WTC11 (cell line): ENCODE measurements around the gene SLC6A9. TPM values are rescaled to one million over a fixed set of nuclear protein-coding genes. Genes with fewer than 3 reads are reported as not detected.

Source experiments
- ATAC-seq: fragments of 200-7000 bp; cut with Tn5 transposase; 2 replicates; pipeline ENCODE4 v1.10.0; 2021; ENCODE audit warnings: mild to moderate bottlenecking, moderate library complexity
- CTCF ChIA-PET: fragments of 300-600 bp; sonication (Branson Sonifier 250); formaldehyde crosslinking; loops from one replicate; lab custom pipeline; 2021; ENCODE audit warnings: antibody characterized with exemption; lab: Charles Lee
- POLR2A ChIA-PET: fragments of 350-600 bp; sonication (Branson Sonifier 250); formaldehyde crosslinking; loops from one replicate; lab custom pipeline; 2021; ENCODE audit warnings: antibody characterized with exemption; lab: Charles Lee
- DNase-seq: peaks from one replicate; pipeline ENCODE4 v3.0.0; 2021; ENCODE audit warnings: low spot score
- H3K27ac Mint-ChIP-seq: 2 replicates; pipeline ENCODE4 v1.8.0; 2021; ENCODE audit warnings: mixed read lengths
- H3K27me3 Mint-ChIP-seq: 2 replicates; pipeline ENCODE4 v1.8.0; 2021; ENCODE audit warnings: low read depth, mild to moderate bottlenecking, moderate library complexity, mixed read lengths
- H3K36me3 Mint-ChIP-seq: 2 replicates; pipeline ENCODE4 v1.8.0; 2021; ENCODE audit warnings: mixed read lengths
- H3K4me1 Mint-ChIP-seq: 2 replicates; pipeline ENCODE4 v1.8.0; 2022; ENCODE audit warnings: mixed read lengths
- H3K4me3 Mint-ChIP-seq: 2 replicates; pipeline ENCODE4 v1.8.0; 2021; ENCODE audit warnings: mild to moderate bottlenecking, moderate library complexity, mixed read lengths
- H3K9me3 Mint-ChIP-seq: 2 replicates; pipeline ENCODE4 v1.8.0; 2021; ENCODE audit warnings: mixed read lengths
- ATF3 ChIP-seq: sonication (generic); formaldehyde crosslinking; conservative IDR thresholded peaks from 2 replicates; pipeline ENCODE4 v1.8.1; 2022; ENCODE audit warnings: mild to moderate bottlenecking, missing genetic modification reagents
- E2F4 ChIP-seq: sonication (generic); formaldehyde crosslinking; IDR thresholded peaks from 2 replicates; pipeline ENCODE4 v1.8.1; 2022; ENCODE audit warnings: low read depth, mild to moderate bottlenecking, moderate library complexity, missing genetic modification reagents, borderline replicate concordance
- ESRRA ChIP-seq: sonication (generic); formaldehyde crosslinking; IDR thresholded peaks from 2 replicates; pipeline ENCODE4 v1.8.1; 2022; ENCODE audit warnings: mild to moderate bottlenecking, missing genetic modification reagents, borderline replicate concordance
- HMGA2 ChIP-seq: fragments of 250-450 bp; sonication (Bioruptor Pico); IDR thresholded peaks from 2 replicates; pipeline ENCODE4 v1.4.0; 2021; ENCODE audit warnings: mild to moderate bottlenecking, moderate library complexity
- JUN ChIP-seq: sonication (generic); formaldehyde crosslinking; IDR thresholded peaks from 2 replicates; pipeline ENCODE4 v1.8.0; 2023; ENCODE audit warnings: mild to moderate bottlenecking, missing genetic modification reagents
- KAT7 ChIP-seq: sonication (generic); formaldehyde crosslinking; IDR thresholded peaks from 2 replicates; pipeline ENCODE4 v1.8.1; 2023; ENCODE audit warnings: missing genetic modification reagents, mild to moderate bottlenecking, borderline replicate concordance
- MXD4 ChIP-seq: fragments of 250-450 bp; sonication (Bioruptor Pico); IDR thresholded peaks from 2 replicates; pipeline ENCODE4 v1.8.0; 2021; ENCODE audit warnings: mild to moderate bottlenecking, moderate library complexity, borderline replicate concordance
- OVOL2 ChIP-seq: fragments of 250-450 bp; sonication (Bioruptor Pico); IDR thresholded peaks from 2 replicates; pipeline ENCODE4 v1.9.0; 2021; ENCODE audit warnings: mild to moderate bottlenecking, borderline replicate concordance
- PREB ChIP-seq: sonication (generic); formaldehyde crosslinking; IDR thresholded peaks from 2 replicates; pipeline ENCODE4 v1.8.1; 2022; ENCODE audit warnings: mild to moderate bottlenecking, missing genetic modification reagents, moderate library complexity, borderline replicate concordance
- STAT6 ChIP-seq: sonication (generic); formaldehyde crosslinking; conservative IDR thresholded peaks from 2 replicates; pipeline ENCODE4 v1.8.1; 2023; ENCODE audit warnings: mild to moderate bottlenecking, low read depth, missing genetic modification reagents, moderate library complexity
- TEAD1 ChIP-seq: sonication (generic); formaldehyde crosslinking; IDR thresholded peaks from 2 replicates; pipeline ENCODE4 v1.8.0; 2022; ENCODE audit warnings: mild to moderate bottlenecking, missing genetic modification reagents
- TP53 ChIP-seq: sonication (generic); formaldehyde crosslinking; IDR thresholded peaks from 2 replicates; pipeline ENCODE4 v1.8.1; 2023; ENCODE audit warnings: mild to moderate bottlenecking, missing genetic modification reagents
- ZNF317 ChIP-seq: sonication (generic); formaldehyde crosslinking; IDR thresholded peaks from 2 replicates; pipeline ENCODE4 v1.8.1; 2023; ENCODE audit warnings: low read depth, mild to moderate bottlenecking, moderate library complexity, missing genetic modification reagents, borderline replicate concordance
- ZNF416 ChIP-seq: fragments of 250-450 bp; sonication (Bioruptor Pico); IDR thresholded peaks from 2 replicates; pipeline ENCODE4 v1.9.0; 2021; ENCODE audit warnings: mild to moderate bottlenecking, inconsistent platforms
- ZNF532 ChIP-seq: fragments of 250-450 bp; sonication (Bioruptor Pico); IDR thresholded peaks from 2 replicates; pipeline ENCODE4 v1.9.0; 2021; ENCODE audit warnings: mild to moderate bottlenecking, borderline replicate concordance
- ZNF671 ChIP-seq: fragments of 250-450 bp; sonication (Bioruptor Pico); IDR thresholded peaks from 2 replicates; pipeline ENCODE4 v1.8.0; 2021; ENCODE audit warnings: mild to moderate bottlenecking
- total RNA-seq: library from RNA; stranded (reverse); gene quantifications from 3 replicates; pipeline ENCODE4 v1.2.3, GENCODE V29; 2021
- TF ChIP-seq, protein P1 (sequence below): fragments of 250-450 bp; sonication (Bioruptor Pico); IDR thresholded peaks from 2 replicates; pipeline ENCODE4 v1.9.0; 2021; ENCODE audit warnings: mild to moderate bottlenecking

Gene SLC6A9
- total RNA-seq, 1 experiment from 2014 or later = 14.4 TPM

GRCh38 chr1:43974443-43975248 is 56.6 kb downstream of the SLC6A9 start, which contains the start of gene ATP6V0B (continued):
- TF ChIP-seq OVOL2 (CRISPR knock-in tag) (no peak), ZNF671 (CRISPR knock-in tag) (peak; percentile 51; the same call in 1 of the 2 replicates), E2F4 (CRISPR knock-in tag) (peak; percentile 79)

DNA sequence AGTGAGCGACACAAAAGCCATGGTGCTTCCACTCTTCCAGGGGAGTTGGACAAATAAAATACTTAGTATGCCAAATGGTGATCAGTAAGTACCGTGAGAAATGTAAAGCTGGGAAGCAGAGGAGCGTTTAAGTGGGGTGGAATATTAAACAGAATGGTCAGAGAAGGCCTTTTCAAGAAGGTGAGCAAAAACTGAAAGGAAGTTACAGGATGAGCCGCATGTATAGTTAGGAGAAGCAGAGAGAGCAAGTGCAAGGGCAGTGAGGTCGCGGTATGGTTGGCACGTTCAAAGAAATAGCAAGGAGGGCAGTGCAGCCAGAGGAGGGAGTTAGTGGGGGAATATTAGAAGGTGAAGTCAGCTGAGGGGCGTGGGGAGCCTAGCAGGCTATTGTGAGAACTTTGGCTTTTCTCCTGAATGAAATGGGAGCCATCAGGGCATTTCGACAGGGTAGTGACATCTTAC is 57.2 kb downstream of the SLC6A9 start:
- Mint-ChIP-seq H3K27me3 (no peaks in the 10 kb centered on the region), H3K9me3 (no peaks in the 10 kb centered on the region), H3K4me1 (peaks cover 46% of the 10 kb centered on the region), H3K36me3 (peaks cover 36% of the 10 kb centered on the region), H3K27ac (peak overlapping the region; percentile 93), H3K4me3 (peak overlapping the region; percentile 89)
- no peak for DNase-seq
- TF ChIP-seq JUN (no peak), TEAD1 (0 out of 2 replicates have a peak, but pooled peaks have one; percentile 6)
- CTCF ChIA-PET = interaction anchor here (0.6 to 2.9 kb wide), 8 partner anchors 18 to 420 kb away, joined by 3 to 23 read pairs (median 4); partner anchors contain the start of genes ARTN and IPO13
- POLR2A ChIA-PET = interaction anchor here (2.3 kb wide), 2 partner anchors 19 to 58 kb away, joined by 6 to 13 read pairs; partner anchors contain the start of genes CCDC24 and SLC6A9
- ATAC-seq = peak; percentile 1

DNA sequence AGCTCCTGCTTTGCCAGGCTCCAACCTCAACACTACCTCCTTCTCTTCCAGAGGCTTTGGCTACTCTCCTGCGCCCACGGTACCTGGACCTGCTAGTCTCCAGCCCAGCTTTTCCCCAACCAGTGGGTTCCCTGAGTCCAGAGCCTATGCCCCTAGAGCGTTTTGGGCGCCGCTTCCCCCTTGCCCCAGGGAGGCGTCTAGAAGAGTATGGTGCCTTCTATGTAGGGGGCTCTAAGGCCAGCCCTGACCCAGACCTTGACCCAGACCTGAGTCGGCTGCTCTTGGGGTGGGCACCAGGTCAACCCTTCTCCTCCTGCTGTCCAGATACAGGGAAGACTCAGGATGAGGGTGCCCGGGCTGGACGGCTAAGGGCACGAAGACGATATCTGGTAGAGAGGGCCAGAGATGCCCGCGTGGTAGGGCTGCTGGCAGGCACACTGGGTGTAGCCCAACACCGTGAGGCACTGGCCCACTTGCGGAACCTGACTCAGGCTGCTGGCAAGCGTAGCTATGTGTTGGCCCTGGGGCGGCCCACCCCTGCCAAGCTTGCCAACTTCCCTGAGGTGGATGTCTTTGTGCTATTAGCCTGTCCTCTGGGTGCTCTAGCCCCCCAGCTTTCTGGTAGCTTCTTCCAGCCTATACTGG is 59.8 kb downstream of the SLC6A9 start:
- H3K4me3 Mint-ChIP-seq = peak overlapping the region; percentile 97
- POLR2A ChIA-PET = no interaction called here
- CTCF ChIA-PET = interaction anchor here (1.1 to 2.8 kb wide), 4 partner anchors 24 to 208 kb away, joined by 3 to 27 read pairs (median 3); no protein-coding TSS in a partner anchor
- H3K27ac Mint-ChIP-seq = no peak overlapping the region
- no peak for DNase-seq
- ATAC-seq = no peak
- no peaks in the 10 kb centered on the region for H3K9me3 Mint-ChIP-seq
- no peaks in the 10 kb centered on the region for H3K27me3 Mint-ChIP-seq
- H3K4me1 Mint-ChIP-seq = peaks cover 28% of the 10 kb centered on the region
- H3K36me3 Mint-ChIP-seq = peaks cover 16% of the 10 kb centered on the region; the same call in 1 of the 2 replicates
- TF ChIP-seq TP53 (CRISPR knock-in tag) = no peak
- no peak for TF ChIP-seq STAT6 (CRISPR knock-in tag)
- TF ChIP-seq ZNF416 (CRISPR knock-in tag) = no peak
- TF ChIP-seq TEAD1 = no peak
- no peak for TF ChIP-seq ATF3
- TF ChIP-seq ESRRA (CRISPR knock-in tag) = no peak
- TF ChIP-seq PREB (CRISPR knock-in tag) = no peak
- TF ChIP-seq JUN = no peak
- no peak for TF ChIP-seq ZNF532 (CRISPR knock-in tag)
- no peak for TF ChIP-seq ZNF317 (CRISPR knock-in tag)
- TF ChIP-seq, protein P1, sequence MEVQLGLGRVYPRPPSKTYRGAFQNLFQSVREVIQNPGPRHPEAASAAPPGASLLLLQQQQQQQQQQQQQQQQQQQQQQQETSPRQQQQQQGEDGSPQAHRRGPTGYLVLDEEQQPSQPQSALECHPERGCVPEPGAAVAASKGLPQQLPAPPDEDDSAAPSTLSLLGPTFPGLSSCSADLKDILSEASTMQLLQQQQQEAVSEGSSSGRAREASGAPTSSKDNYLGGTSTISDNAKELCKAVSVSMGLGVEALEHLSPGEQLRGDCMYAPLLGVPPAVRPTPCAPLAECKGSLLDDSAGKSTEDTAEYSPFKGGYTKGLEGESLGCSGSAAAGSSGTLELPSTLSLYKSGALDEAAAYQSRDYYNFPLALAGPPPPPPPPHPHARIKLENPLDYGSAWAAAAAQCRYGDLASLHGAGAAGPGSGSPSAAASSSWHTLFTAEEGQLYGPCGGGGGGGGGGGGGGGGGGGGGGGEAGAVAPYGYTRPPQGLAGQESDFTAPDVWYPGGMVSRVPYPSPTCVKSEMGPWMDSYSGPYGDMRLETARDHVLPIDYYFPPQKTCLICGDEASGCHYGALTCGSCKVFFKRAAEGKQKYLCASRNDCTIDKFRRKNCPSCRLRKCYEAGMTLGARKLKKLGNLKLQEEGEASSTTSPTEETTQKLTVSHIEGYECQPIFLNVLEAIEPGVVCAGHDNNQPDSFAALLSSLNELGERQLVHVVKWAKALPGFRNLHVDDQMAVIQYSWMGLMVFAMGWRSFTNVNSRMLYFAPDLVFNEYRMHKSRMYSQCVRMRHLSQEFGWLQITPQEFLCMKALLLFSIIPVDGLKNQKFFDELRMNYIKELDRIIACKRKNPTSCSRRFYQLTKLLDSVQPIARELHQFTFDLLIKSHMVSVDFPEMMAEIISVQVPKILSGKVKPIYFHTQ (CRISPR knock-in tag) = no peak
- TF ChIP-seq MXD4 = no peak
- TF ChIP-seq HMGA2 = no peak
- TF ChIP-seq KAT7 = no peak
